K562 (cell line): Measurements from ENCODE around the gene ATM.

ENCODE experiments used
- ADNP ChIP-seq: fragments of 200-800 bp; sonication (Bioruptor generic); IDR thresholded peaks from 2 replicates; pipeline ENCODE4 v1.6.1; 2016; ENCODE audit warnings: missing genetic modification characterization, missing compliant biosample characterization
- CBX8 ChIP-seq: fragments of 200-600 bp; sonication (generic); IDR thresholded peaks from 2 replicates; pipeline ENCODE4 v1.6.1; 2012; ENCODE audit warnings: borderline replicate concordance, mixed run types, low read depth, mild to moderate bottlenecking, moderate library complexity, mixed read lengths, low read length, control low read depth, inconsistent platforms; ENCODE audit not compliant: poor library complexity, severe bottlenecking; ENCODE audit errors: extremely low read depth
- CEBPB ChIP-seq: fragments of 450-650 bp; IDR thresholded peaks from 2 replicates; pipeline ENCODE4 v1.6.1; 2016; ENCODE audit warnings: missing genetic modification characterization, missing compliant biosample characterization
- CREB5 ChIP-seq: fragments of 250-450 bp; sonication (Bioruptor Pico); IDR thresholded peaks from 2 replicates; pipeline ENCODE4 v1.5.0; 2020; ENCODE audit warnings: mild to moderate bottlenecking
- CTCF ChIP-seq, 3 experiments: IDR thresholded peaks in 2 of 3; conservative IDR thresholded peaks in 1 of 3; 2 replicates each; pipeline ENCODE4 v1.5.1; 2011 to 2012; ENCODE audit warnings: low read length in 3 of 3, mild to moderate bottlenecking in 3 of 3, control low read depth in 2 of 3, improper control_type of control experiment in 1 of 3, inconsistent platforms in 1 of 3, low read depth in 1 of 3, mixed read lengths in 1 of 3, moderate library complexity in 1 of 3; ENCODE audit not compliant: insufficient read depth in 2 of 3
- DLX4 ChIP-seq: fragments of 250-450 bp; sonication (Bioruptor Pico); IDR thresholded peaks from 2 replicates; pipeline ENCODE4 v1.6.1; 2021; ENCODE audit warnings: mild to moderate bottlenecking
- EP300 ChIP-seq: IDR thresholded peaks from 2 replicates; pipeline ENCODE4 v1.6.1; 2012; ENCODE audit warnings: low read length, improper control_type of control experiment
- HDAC6 ChIP-seq: IDR thresholded peaks from 2 replicates; pipeline ENCODE4 v1.6.1; 2012; ENCODE audit warnings: low read depth, mild to moderate bottlenecking, control low read depth, inconsistent platforms, low read length, moderate library complexity
- KLF10 ChIP-seq: fragments of 250-450 bp; sonication (Bioruptor Pico); IDR thresholded peaks from 2 replicates; pipeline ENCODE4 v1.6.1; 2021; ENCODE audit warnings: matching md5 sums
- LCOR ChIP-seq: sonication (generic); formaldehyde crosslinking; IDR thresholded peaks from 2 replicates; pipeline ENCODE4 v1.8.0; 2022; ENCODE audit warnings: mild to moderate bottlenecking, missing genetic modification reagents
- RNF219 ChIP-seq: fragments of 250-450 bp; sonication (Bioruptor Pico); IDR thresholded peaks from 2 replicates; pipeline ENCODE4 v1.5.0; 2022; ENCODE audit warnings: mild to moderate bottlenecking
- ZBTB26 ChIP-seq: fragments of 450-650 bp; formaldehyde crosslinking; IDR thresholded peaks from 2 replicates; pipeline ENCODE4 v1.4.0; 2022; ENCODE audit warnings: missing genetic modification characterization
- ZFPM2 ChIP-seq: fragments of 250-450 bp; sonication (Bioruptor Pico); IDR thresholded peaks from 2 replicates; pipeline ENCODE4 v1.5.1; 2022; ENCODE audit warnings: mild to moderate bottlenecking
- ZNF445 ChIP-seq: fragments of 250-450 bp; sonication (Bioruptor Pico); IDR thresholded peaks from 2 replicates; pipeline ENCODE4 v1.4.0; 2020; ENCODE audit warnings: low read depth, mild to moderate bottlenecking, moderate library complexity

- no peak for TF ChIP-seq ZFPM2 (CRISPR knock-in tag)
- no peak for TF ChIP-seq CREB5 (CRISPR knock-in tag)
- no peak for TF ChIP-seq ZNF445 (CRISPR knock-in tag)
- TF ChIP-seq ADNP (tag), result no peak
- no peak for TF ChIP-seq EP300
- TF ChIP-seq CBX8, result no peak
- TF ChIP-seq KLF10 (CRISPR knock-in tag), result no peak
- TF ChIP-seq RNF219 (CRISPR knock-in tag), result no peak
- no peak for TF ChIP-seq HDAC6
- TF ChIP-seq LCOR (CRISPR knock-in tag), result no peak
- TF ChIP-seq CTCF (IDR thresholded peaks at IDR 0.05 in 2 of 3, conservative IDR thresholded peaks at IDR 0.05 in 1 of 3; ENCODE audit: insufficient read depth in 2 of 3, low read depth in 1 of 3, low read length in 3 of 3), result no peak
- TF ChIP-seq ZBTB26, result no peak
- TF ChIP-seq DLX4 (CRISPR knock-in tag), result no peak
- TF ChIP-seq CEBPB (tag), result no peak
These were observed 66.8 kb downstream of the ATM start for GRCh38 chr11:108289699-108290098.
